Measurements from ENCODE around the gene ANKRD12.

The ANKRD12 gene

DNA sequence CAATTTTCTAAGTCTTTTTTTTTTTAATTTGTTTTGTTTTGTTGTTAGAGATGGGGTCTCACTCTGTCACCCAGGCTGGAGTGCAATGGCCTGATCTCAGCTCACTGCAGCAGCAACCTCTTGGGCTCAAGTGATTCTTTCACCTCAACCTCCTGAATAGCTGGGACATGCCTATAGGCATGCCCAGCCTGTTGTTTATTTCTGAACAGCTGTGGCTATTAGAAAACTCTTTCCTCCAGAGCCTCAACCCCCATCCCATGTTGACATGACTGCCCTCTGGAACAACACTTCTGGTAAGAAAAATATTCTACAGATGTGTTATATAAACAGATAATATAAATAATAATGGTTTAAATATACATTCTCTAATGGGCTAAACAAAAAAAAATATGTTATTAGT is 153.6 kb downstream of the ANKRD12 start:
- no peak for DNase-seq (ENCODE audit: low read depth in 2 of 2)

DNA sequence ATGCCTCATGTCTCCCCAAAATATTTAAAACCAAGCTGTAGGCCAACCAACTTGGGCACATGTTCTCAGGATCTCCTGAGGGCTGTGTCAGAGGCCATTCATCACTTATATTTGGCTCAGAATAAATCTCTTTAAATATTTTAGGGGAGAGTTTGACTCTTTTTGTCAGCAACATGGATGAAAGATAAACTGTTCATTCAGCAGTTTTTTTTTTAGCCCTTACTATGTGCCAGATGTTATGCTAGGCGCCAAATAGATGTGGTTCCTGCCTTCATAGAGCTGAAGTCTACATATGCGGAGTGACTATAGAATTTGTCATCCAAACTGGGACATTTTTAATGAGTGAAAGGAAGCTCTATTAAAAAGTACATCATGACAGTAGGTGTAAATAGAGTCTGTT is 155.5 kb downstream of the ANKRD12 start:
- no peak for DNase-seq (ENCODE audit: low read depth in 2 of 2)

DNA sequence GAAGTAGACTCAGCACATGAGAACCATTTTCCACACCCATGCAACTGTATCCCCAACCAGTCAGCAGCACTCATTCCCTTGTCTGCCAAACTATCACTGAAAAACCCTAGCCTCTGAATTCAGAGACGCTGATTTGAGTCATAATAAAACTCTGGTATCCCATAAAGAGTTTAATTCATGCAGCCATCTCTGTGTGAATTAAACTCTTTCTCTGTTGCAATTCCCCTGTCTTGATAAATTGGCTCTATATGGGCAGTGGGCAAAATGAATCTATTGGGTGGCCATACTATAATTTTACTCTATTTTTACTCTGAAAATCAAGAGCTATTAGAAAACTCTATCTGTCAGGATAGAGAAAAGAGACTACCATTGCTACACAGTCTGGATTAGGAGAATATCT is 157.4 kb downstream of the ANKRD12 start:
- no peak for DNase-seq (ENCODE audit: low read depth in 2 of 2)

DNA sequence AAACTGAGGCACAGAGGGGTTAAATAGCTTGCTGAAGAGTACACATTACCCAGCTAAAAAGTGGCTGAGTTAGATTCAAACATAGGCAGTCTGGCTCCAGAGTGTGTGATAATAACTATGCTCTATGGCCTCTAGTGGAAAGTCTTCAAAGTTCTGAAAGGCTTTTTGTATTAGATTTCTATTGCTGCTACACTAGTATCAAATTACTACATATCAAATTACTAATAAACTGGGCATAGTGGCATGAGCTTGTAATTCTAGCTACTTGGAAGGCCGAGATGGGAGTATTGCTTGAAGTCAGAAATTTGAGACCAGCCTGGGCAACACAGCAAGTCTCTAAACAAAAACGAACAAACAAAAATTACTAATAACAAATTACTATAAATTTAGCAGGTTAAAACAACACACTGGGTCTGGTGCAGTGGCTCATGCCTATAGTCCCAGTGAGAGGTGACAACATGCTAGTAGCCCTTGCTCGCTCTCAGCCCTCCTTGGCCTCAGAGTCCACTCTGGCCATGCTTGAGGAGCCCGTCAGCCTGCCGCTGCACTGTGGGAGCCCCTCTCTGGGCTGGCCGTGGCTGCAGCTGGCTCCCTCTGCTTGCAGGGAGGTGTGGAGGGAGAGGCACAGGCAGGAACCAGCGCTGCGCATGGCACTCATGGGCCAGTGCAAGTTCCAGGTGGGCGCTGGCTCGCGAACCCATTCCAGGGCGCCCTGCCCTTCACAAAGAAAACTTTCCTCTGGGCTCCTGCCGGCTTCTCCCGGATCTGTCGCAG is 159.8 kb downstream of the ANKRD12 start:
- DNase-seq (ENCODE audit: low read depth in 2 of 2) = no peak

DNA sequence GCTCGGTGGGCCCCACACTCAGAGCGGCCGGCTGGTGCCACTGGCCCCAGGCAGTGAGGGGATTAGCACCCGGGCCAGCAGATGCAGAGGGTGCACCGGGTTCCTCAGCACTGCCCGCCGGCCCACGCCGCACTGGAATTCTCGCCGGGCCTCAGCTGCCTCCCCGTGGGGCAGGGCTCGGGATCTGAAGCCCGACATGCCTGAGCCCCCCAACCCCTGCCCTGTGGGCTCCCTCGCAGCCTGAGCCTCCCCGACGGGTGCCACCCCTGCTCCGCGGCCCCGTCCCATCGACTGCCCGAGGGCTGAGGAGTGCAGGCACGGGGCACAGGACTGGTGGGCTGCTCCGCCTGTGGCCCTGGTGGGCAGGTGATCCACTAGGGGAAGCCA is 160.4 kb downstream of the ANKRD12 start:
- DNase-seq (ENCODE audit: low read depth in 2 of 2) = no peak

DNA sequence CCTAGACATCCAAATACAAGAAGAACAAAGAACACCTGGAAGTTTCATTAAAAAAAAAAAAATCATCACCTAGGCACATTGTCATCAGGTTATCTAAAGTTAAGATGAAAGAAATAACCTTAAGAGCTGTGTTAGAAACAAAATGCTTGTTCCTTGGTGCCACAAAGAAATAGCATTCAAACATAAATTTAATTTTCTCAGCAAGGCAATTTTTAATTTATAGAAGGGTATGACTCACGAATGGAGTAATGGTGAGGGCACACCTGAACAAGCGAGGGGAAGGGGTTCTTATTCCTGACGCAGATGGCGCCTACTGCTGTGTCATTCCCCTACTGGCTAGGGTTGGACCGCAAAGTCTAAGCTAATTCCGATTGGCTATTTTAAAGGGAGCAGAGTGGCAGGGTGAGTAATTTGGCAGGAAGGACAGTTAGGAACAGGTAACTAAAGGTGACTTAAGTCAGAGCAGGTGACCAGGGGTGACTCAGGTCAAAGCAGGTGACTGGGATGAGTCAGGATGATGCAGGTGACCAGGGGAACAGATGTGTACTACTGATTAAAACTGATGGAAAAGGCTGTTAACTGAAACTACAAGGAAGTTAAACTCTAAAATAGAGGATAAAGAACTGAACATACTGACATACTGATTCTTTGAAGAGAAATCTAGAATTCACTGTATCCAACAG is 167.9 kb downstream of the ANKRD12 start:
- no peak for DNase-seq (ENCODE audit: low read depth in 2 of 2)

DNA sequence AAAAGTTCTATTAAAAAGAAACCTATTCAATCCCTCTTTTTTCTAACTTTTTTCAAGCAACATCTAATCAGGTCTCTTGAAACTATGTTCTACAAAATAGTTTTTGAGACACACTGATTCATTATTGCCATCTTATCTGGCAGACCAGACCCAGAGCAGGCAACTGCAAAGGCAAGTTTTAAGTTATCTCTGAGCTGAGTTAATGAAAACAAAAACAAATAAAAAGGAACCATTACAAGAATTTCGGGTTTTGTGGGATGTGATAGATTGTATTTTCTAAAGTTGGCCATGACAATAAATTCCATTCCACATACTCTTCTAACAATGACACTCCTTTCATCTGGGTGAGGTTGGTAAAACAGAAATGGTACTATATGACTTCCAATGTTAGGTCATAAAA is 182.8 kb downstream of the ANKRD12 start:
- DNase-seq (ENCODE audit: low read depth in 2 of 2) = no peak

DNA sequence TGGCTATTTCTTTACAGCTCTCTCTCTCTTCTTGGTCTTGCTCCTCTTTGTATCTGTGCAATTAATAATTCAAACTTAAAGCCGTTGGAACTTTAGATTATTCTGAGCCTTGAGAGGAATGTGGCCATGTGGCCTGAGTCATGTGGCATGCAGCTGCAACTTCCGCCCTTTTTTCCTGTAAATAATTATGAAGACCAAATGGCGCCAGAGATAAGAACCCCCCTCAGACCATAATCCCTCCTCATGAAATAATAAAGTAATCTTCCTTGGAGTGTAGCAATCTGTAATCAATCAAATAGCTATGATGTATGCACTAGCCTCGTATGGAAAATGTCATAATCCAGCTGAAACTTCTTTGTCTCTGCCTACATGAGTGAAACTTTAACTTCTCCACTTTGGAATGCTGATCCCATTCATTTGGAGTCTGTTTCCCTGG is 184.5 kb downstream of the ANKRD12 start:
- no peak for DNase-seq (ENCODE audit: low read depth in 2 of 2)

DNA sequence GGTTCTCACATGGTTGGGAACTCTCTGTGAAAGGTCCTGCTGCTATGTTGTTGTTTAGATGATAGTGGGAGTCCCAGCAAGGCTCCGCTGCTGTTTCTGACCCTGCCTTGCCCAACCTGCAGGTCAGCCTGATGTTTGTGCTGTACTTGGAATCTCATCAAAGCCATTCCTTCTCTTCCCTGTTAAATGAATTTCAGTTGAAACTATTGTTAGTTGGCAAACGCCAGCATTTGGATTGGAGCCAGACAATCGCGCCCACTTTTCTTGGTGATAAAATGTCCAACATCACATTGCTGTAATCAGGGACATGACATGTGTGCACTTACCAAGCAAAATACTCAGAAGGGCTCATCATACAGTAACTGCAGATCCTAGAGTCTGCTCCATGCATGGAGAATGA is 185.2 kb downstream of the ANKRD12 start:
- DNase-seq (ENCODE audit: low read depth in 2 of 2) = no peak

DNA sequence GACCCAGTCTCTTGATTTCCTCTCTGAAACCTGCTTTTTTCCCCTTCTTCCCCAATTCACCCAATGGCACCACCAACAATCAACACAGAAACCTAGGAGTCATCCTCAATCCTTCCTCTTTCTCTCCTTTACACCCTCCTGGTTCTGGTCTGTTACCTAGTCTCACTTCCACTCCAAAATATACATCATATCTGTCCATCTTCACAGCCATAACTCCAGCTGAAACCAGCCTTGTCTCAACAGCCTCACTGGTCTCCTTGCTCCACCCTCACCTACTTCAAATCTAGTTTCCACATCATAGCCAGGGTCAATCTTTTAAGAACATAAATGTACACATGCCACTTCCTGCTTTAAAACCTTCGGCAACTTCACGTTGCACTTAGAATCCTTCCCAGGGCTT is 186.2 kb downstream of the ANKRD12 start:
- no peak for DNase-seq (ENCODE audit: low read depth in 2 of 2)

DNA sequence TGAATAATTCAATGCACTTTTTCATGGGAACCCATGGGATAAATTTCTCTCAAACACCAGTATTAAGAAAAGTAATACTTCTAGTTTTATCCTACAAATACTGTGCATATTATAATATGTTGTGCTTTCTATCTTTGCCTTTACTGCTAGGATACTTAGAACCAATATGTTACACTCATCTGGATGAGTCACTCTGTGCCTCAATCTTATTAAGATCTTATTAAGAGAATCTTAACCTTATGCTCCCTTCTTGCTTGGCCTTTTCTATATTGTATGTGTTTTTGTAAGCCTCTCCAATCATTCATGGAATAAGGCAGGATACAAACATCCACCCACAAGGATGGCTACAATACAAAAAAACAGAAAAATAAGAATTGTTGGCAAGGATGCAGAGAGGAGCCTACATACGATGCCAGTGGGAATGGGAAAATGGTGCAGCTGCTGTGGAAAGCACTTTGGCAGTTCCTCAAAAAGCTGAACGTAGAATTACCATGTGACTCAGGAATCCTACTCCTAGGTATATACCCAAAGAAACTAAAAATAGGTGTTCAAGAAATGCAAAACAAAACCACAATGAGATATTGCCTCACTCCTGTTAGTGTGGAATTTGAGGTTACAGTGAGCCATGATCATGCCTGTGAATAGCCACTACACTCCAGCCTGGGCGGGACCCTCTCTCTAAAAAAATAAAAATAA is 187.3 kb downstream of the ANKRD12 start:
- DNase-seq (ENCODE audit: low read depth in 2 of 2) = no peak

DNA sequence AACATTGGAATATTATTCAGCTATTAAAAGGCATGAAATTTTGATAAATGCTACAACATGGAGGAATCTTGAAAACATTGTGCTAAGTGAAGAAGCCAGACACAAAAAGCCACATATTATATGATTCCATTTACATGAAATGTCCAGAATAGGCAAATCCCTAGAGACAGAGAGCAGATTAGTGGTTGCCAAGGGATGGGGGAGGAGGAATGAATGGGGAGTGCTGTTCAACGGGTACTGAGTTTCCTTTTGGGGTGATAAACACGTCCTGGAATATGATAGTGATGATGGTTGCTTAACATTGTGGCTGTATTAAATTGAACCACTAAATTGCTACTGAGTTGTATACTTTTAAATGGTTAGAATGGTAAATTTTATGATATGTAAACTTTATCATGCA is 189.1 kb downstream of the ANKRD12 start:
- DNase-seq (ENCODE audit: low read depth in 2 of 2) = no peak

DNA sequence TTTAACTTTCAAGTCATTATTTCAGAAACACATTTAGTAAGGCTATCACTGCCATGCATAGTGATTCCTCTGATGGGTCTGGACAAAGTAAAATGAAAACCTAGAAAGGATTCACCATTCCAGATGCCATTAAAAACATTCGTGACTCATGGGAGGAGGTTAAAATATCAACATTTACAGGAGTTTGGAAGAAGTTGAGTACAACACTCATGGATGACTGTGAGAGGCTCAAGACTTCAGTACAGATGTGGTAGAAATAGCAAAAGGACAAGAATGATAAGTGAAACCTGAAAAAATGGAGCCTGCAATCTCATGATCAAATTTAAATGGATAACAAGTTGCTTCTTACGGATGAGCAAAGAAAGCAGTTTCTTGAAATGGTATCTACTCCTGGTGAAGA is 192.2 kb downstream of the ANKRD12 start:
- DNase-seq (ENCODE audit: low read depth in 2 of 2) = no peak

DNA sequence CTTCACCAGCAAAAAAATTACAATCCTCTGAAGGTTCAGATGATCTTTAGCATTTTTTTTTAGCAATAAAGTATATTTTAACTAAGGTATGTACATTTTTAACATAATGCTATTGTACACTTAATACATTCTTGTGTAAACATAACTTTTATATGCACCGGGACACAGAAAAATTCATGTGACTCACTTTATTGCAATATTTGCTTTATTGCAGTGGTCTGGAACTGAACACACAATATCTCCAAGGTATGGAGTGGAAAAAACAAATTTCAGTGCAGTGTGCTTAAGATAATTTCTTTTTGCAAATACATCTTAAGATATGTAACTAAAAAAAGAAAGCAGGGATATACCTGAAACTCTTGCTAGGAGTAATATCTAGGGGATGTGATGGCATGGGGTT is 192.9 kb downstream of the ANKRD12 start:
- DNase-seq (ENCODE audit: low read depth in 2 of 2) = no peak

DNA sequence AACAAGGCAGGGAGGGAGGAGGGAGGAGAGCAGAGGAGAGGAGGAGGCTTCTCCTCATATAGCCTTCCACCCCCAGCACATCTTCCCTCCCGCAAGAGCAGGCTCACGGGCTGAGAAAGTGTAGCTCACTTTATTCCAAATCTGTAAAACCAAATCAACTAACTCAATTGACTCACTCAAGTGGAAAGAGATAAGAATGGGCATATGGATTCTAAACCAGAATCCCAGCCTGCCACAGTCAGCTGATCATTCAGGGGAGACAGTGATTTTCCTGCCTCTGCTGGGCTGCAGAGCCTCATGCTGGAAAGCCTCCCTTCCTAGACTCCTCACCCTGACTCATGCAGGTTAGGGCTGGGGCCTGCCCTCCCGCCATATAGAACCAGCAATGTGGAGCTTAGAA is 193.8 kb downstream of the ANKRD12 start:
- no peak for DNase-seq (ENCODE audit: low read depth in 2 of 2)

DNA sequence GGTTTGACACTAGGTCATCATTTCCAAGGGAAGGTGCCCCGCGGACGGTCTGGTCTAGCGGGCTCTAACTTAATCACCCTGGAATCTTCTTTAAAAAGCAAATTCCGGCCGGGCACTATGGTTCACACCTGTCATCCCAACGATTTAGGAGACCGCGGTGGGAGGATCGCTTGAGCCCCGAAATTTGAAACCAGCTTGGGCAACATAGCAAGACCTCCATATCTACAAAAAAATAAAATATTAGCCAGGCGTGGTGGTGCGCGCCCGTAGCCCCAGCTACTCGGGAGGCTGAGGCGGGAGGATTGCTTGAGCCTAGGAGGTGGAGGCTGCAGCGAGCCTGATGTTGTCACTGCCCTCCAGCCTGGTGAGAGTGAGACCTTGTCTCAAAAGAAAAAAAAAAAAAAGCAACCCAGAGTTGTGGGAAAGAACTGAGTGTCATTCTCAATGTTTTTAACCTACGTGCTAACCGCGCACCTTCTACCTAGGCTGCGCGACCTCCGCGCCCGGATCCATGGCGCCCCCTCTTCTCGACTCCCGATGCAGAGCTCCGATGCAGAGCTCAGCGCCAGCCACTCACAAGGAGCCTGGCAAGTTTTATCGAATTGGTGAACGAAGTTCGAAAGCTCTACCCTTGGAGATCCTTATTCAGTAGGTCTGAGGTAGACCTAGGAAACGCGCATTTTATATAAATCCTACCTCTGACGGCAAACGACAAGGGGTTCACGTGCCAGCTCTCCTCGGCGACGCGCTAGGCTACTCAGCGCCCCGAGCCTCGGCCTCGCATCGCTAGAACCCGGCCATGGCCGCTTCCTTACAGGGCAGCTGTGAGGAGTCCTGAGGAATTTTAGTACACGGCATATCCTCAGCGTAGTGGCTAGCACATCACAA is 197.1 kb downstream of the ANKRD12 start:
- DNase-seq (ENCODE audit: low read depth in 2 of 2) = peak in 1 of 2 donors; percentile 11

DNA sequence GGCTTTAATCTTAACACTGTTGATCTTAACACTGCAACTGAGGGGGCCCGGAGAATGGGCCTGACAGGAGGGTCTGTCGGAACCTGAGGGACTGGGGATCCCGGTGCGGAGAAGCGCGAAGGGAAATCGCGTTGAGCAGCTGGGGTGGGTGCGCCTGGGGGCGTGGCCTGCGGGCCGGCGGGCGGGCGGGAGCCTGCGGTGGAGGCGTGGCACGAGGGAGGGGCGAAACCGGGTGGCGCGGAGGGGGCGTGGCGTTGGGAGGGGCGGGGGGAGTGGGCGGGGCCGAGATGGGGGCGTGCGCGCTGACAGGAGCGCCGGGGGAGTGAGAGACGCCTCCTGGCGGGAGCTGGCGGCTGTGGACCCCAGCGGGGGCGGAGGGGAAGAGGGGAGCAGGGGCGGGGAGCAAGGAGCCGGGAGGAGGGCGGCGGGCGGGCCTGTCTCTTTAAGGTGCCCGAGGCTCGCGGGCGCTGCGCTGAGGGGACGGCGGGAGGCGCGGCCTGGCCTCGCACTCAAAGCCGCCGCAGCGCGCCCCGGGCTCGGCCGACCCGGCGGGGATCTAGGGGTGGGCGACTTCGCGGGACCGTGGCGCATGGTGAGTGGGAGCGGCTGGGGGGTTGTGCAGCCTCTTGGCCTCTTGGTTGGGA is 197.9 kb downstream of the ANKRD12 start, which contains the start of gene TWSG1:
TWSG1 (plus strand) TSS at position 445 of the 644 bp plus-strand sequence. CDS start 2,457 bp downstream, outside the sequence.
- peak; percentile 80 to 87 for DNase-seq (ENCODE audit: low read depth in 2 of 2)

DNA sequence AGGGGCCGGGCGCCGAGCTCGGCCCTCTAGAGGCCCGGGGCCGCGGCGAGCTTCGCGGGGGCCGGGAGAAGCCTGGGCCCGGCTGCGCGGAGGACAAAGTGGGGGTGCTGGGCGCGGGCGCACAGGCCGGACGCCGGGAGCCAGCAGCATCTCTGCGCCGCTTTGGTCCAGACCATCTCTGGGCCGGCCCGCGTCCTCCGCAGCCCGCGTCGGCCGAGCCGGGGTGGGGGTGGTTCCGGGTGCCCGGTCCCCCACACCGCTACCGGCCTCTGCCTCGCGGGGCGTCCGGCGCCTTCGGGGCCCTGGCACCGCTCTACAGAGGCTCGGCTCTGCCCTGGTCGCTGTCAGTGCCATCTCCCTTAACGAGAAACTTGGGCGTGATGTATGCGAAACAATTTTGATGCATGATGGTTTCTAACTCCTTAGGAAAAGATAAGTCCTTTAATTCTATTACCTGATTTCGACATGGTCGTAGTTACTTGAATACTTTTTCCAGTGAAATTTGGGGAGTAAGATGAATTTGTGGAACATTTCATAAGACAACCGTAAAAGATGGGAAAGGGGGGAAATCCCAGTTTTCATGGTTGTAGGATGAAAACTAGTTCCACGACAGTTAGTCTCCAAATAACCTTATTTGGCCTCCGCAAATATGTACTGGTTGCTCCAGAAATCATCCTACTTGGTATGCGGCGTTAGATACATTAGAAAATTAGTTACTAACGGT is 198.6 kb downstream of the ANKRD12 start:
- peak in 1 of 2 donors; percentile 9 for DNase-seq (ENCODE audit: low read depth in 2 of 2)

All from stimulated activated CD4-positive, alpha-beta T cell treated with anti-CD3 and anti-CD28 coated beads, Interleukin-15, amount 100 ng/mL, for 48 hours (primary cell).